GM12874 (cell line): Measurements from ENCODE around the gene CCBE1.

ENCODE experiments used
- TF ChIP-seq, protein P1 (sequence below): IDR thresholded peaks from 2 replicates; pipeline ENCODE4 v1.5.1; 2011; ENCODE audit warnings: low read depth, mild to moderate bottlenecking, control low read depth, low read length, moderate library complexity; ENCODE audit not compliant: insufficient read depth

CCBE1 gene

GRCh38 chr18:59467497-59467896 lies 229.7 kb downstream of the CCBE1 start:
- TF ChIP-seq, protein P1, sequence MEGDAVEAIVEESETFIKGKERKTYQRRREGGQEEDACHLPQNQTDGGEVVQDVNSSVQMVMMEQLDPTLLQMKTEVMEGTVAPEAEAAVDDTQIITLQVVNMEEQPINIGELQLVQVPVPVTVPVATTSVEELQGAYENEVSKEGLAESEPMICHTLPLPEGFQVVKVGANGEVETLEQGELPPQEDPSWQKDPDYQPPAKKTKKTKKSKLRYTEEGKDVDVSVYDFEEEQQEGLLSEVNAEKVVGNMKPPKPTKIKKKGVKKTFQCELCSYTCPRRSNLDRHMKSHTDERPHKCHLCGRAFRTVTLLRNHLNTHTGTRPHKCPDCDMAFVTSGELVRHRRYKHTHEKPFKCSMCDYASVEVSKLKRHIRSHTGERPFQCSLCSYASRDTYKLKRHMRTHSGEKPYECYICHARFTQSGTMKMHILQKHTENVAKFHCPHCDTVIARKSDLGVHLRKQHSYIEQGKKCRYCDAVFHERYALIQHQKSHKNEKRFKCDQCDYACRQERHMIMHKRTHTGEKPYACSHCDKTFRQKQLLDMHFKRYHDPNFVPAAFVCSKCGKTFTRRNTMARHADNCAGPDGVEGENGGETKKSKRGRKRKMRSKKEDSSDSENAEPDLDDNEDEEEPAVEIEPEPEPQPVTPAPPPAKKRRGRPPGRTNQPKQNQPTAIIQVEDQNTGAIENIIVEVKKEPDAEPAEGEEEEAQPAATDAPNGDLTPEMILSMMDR, result no peak

DNA sequence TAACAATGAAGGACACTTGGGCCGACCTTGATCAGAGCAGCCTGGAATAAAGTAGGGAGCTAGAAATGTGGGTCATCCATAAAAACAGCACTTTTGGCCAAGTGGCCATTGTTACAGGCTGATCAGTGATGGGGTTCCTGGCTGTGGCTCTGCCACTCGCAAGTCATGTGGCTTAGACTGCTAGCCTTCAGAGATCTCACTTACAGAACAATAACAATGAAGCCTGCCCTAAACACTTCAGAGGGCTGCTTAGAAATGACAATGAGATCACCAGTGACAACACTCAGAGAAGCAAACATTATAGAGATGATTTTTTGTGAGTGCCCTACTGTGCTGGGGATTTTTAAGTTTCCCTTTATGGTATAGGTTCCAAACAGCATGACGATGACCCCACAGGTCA lies 230.2 kb downstream of the CCBE1 start:
- TF ChIP-seq, protein P1, result no peak

GRCh38 chr18:59464486-59464885 lies 232.7 kb downstream of the CCBE1 start:
- TF ChIP-seq, protein P1, result no peak

DNA sequence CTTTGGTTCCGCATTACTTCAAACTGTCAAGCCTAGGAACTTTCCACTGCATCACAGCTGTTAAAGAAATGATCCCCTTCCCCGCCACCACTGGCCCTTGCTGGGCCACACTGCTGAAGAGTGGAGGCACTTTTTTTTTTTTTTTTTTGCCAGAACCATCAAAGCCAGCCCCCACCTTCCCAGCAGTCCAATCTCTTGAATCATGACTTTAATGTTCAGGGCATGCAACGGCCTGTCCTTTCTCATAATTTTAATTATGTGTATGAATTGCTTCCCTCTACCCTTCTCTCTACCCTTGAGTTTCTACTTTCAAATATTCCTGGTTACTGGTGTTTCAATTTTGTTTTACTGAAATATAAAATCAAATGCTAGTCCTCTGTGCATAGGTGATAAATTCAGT lies 236.1 kb downstream of the CCBE1 start:
- TF ChIP-seq, protein P1, result no peak

GRCh38 chr18:59460072-59460420 lies 237.2 kb downstream of the CCBE1 start:
- TF ChIP-seq, protein P1, result no peak

DNA sequence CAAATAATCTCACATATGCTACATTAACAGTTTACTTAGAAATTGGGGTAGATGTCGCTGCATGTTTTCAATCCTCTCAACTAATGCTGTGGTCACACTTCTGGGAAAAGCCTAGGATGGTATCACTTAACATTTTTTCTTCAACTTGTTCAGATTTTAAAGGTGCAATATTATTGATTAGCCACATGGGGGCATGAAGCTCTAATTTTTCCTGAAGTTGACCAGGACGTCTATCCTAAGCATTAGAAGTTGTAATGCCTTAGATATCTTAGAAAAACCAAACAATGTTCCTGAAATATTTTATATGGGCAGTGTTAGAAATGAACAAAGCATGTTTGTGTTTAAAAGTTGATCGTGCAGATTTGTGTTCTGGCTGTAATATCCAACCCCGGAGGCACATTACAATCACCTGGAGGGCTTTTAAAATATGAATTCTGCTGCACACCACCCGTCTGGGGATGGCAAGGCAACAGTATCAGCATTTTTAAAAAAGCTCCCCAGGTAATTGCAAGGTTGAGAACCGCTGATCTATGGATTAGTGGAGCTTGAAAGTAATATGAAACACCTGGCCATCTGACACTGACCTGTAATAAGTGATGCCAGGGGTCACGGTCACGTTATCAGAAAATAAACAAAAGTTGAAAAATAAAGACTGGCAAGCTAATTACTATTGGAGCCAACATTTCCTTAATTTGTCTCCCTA lies 237.7 kb downstream of the CCBE1 start:
- TF ChIP-seq, protein P1, result peak; percentile 41; the same call in 1 of the 2 replicates

- TF ChIP-seq, protein P1, result no peak
Measured at GRCh38 chr18:59458575-59458974, 238.6 kb downstream of the CCBE1 start.
